GM12891 (cell line): Measurements from ENCODE around the gene ALPG.
"Not testable (repeated sequence)": the region's sequence is repeated elsewhere in the genome, so short reads cannot be mapped to it uniquely, and the experiment has no call there.

ENCODE experiments used
- POLR2A ChIP-seq: IDR thresholded peaks from 2 replicates; pipeline ENCODE4 v1.6.1; 2011; ENCODE audit warnings: low read depth, low read length, control low read depth
- POLR2AphosphoS5 ChIP-seq: IDR thresholded peaks from 2 replicates; pipeline ENCODE4 v1.6.1; 2011; ENCODE audit warnings: low read depth, low read length, control low read depth

DNA sequence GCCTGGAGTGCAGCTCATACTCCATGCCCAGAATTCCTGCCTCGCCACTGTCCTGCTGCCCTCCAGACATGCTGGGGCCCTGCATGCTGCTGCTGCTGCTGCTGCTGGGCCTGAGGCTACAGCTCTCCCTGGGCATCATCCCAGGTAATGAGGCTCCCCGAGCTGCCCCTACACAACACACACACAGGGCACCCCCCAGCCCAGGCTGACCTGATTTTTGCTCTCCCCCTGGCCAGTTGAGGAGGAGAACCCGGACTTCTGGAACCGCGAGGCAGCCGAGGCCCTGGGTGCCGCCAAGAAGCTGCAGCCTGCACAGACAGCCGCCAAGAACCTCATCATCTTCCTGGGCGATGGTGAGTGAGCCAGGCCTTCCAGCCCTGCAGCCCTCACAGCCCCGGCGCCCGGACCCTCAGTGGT lies 27.9 kb upstream of the ALPG start, which contains the start of gene ALPP:
- not testable (repeated sequence) for TF ChIP-seq POLR2A, POLR2AphosphoS5
